Skeletal muscle tissue (tissue), 4 donors: ENCODE data around the gene HEPHL1. TPM values are rescaled to one million over a fixed set of nuclear protein-coding genes. Genes with fewer than 3 reads are reported as not detected.

Experiments
- H3K27ac ChIP-seq: one replicate; pipeline ENCODE4 v1.7.0; 2013; ENCODE audit warnings: mild to moderate bottlenecking, low read depth, low read length, inconsistent platforms
- H3K27me3 ChIP-seq, 3 donors: one replicate each; pipeline ENCODE4 v1.7.0; 2013; ENCODE audit warnings: low read length in 3 of 3; ENCODE audit not compliant: control insufficient read depth in 3 of 3, insufficient read depth in 3 of 3
- H3K36me3 ChIP-seq, 3 donors: one replicate each; pipeline ENCODE4 v1.7.0; 2013; ENCODE audit warnings: low read length in 3 of 3; ENCODE audit not compliant: control insufficient read depth in 3 of 3, insufficient read depth in 3 of 3
- H3K4me1 ChIP-seq, 3 donors: one replicate each; pipeline ENCODE4 v1.7.0; 2013; ENCODE audit warnings: low read length in 3 of 3, mild to moderate bottlenecking in 3 of 3; ENCODE audit not compliant: control insufficient read depth in 3 of 3, insufficient read depth in 3 of 3
- H3K4me3 ChIP-seq, 3 donors: one replicate each; pipeline ENCODE4 v1.7.0; 2013; ENCODE audit warnings: low read length in 3 of 3
- H3K9ac ChIP-seq, 3 donors: one replicate each; pipeline ENCODE4 v1.7.0; 2013; ENCODE audit warnings: low read length in 3 of 3, mild to moderate bottlenecking in 3 of 3, moderate library complexity in 2 of 3, low read depth in 1 of 3
- H3K9me3 ChIP-seq, 3 donors: one replicate each; pipeline ENCODE4 v1.7.0; 2013; ENCODE audit warnings: low read length in 3 of 3; ENCODE audit not compliant: control insufficient read depth in 3 of 3
- total RNA-seq: library from RNA; depleted of rRNA; stranded (reverse); fragments of >200 nt; gene quantifications from one replicate; pipeline ENCODE4 v1.2.3, GENCODE V29; 2014
- donor health status: Osteomylitis.

HEPHL1 gene
- total RNA-seq, 1 donor from 2014 or later: under 0.01 TPM

GRCh38 chr11:94017446-94017845 lies 3.7 kb upstream of the HEPHL1 start:
- Histone ChIP-seq H3K27me3 (no peaks in the 10 kb centered on the region), H3K27ac (no peak overlapping the region), H3K9ac (no peak overlapping the region), H3K36me3 (no peaks in the 10 kb centered on the region), H3K4me1 (no peaks in the 10 kb centered on the region), H3K4me3 (no peak overlapping the region), H3K9me3 (no peaks in the 10 kb centered on the region)

- Histone ChIP-seq H3K4me3 (no peak overlapping the region), H3K36me3 (no peaks in the 10 kb centered on the region), H3K27me3 (no peaks in the 10 kb centered on the region), H3K9ac (no peak overlapping the region), H3K9me3 (no peaks in the 10 kb centered on the region), H3K27ac (no peak overlapping the region), H3K4me1 (no peaks in the 10 kb centered on the region)
These were observed 2.4 kb upstream of the HEPHL1 start for GRCh38 chr11:94018721-94019120.

- no peaks in the 10 kb centered on the region for H3K36me3 ChIP-seq
- no peaks in the 10 kb centered on the region for H3K4me1 ChIP-seq
These were observed 2.7 kb downstream of the HEPHL1 start for GRCh38 chr11:94023856-94024255.

GRCh38 chr11:94024547-94024946 lies 3.4 kb downstream of the HEPHL1 start:
- H3K4me3 ChIP-seq: no peak overlapping the region
- H3K9ac ChIP-seq: no peak overlapping the region
- no peaks in the 10 kb centered on the region for H3K4me1 ChIP-seq
- H3K9me3 ChIP-seq: peaks cover 0 to 2% (median 0%) of the 10 kb centered on the region in 3 donors
- H3K36me3 ChIP-seq: no peaks in the 10 kb centered on the region
- H3K27ac ChIP-seq: no peak overlapping the region
- H3K27me3 ChIP-seq: no peaks in the 10 kb centered on the region

More at GRCh38 chr11:94023856-94024255, 2.7 kb downstream of the HEPHL1 start:
- Histone ChIP-seq H3K27me3 (no peaks in the 10 kb centered on the region), H3K27ac (no peak overlapping the region), H3K9ac (no peak overlapping the region), H3K4me3 (no peak overlapping the region), H3K9me3 (peaks cover 0 to 2% (median 0%) of the 10 kb centered on the region in 3 donors)

DNA sequence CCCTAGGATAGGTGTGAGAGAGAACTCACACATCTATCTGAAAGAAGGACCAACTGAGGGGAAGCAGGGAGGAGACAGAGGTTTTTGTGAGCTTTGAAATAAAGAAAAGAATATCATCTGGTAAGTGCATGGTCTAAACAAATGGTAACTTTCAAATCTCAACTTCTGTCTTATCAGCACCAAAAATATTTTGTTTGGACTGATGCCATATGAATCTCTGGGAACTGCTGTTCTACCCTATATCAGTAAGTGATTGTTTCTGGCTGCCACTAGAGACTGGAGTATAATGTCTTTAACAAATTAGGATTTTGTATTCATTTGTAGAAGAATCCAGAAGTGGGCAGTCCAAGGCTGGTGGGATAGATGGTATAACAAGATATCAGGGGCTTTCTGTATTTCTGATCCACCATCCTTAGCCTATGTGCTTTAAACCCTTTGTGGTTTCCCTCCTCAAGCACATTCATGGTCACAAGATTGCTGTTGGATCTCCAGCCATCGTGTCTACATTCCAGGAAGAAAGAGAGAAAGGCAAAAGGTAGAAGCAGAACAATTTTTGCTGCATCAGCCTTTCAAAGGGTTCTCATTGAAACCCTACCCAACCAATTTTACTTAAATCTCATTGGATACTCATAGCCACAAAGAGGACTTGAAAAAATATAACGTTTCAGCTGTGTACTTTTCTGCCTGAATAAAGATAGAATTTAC lies 4.7 kb downstream of the HEPHL1 start:
- Histone ChIP-seq H3K9ac (no peak overlapping the region), H3K36me3 (no peaks in the 10 kb centered on the region), H3K9me3 (peaks cover 0 to 2% (median 0%) of the 10 kb centered on the region in 3 donors), H3K27me3 (no peaks in the 10 kb centered on the region), H3K4me1 (no peaks in the 10 kb centered on the region), H3K4me3 (no peak overlapping the region), H3K27ac (no peak overlapping the region)

GRCh38 chr11:94027210-94027609 lies 6.1 kb downstream of the HEPHL1 start:
- Histone ChIP-seq H3K36me3 (no peaks in the 10 kb centered on the region), H3K4me1 (no peaks in the 10 kb centered on the region), H3K9me3 (peaks cover 0 to 2% (median 0%) of the 10 kb centered on the region in 3 donors), H3K9ac (no peak overlapping the region), H3K27me3 (no peaks in the 10 kb centered on the region), H3K4me3 (no peak overlapping the region), H3K27ac (no peak overlapping the region)

DNA sequence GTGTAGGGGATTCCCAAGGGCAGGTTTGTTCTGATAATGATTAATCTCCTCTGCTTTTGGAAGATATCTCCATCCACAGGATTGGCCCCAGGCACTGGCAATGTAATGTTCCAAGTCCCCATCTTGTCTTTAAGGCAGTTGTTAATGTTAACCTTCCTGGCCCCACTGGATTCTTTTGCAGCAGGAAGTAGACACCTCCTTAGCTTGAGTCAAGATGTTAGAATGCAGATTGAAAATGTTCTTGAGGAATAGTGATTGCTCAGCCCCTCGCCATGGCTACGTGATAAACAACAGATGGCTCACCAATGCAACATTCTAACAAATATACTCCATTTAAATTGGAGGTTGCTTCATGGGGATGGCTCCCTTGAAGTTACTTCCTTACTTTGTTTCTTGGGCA lies 7.3 kb downstream of the HEPHL1 start:
- no peak overlapping the region for H3K9ac ChIP-seq
- no peaks in the 10 kb centered on the region for H3K27me3 ChIP-seq
- no peaks in the 10 kb centered on the region for H3K36me3 ChIP-seq
- no peak overlapping the region for H3K27ac ChIP-seq
- H3K9me3 ChIP-seq: peaks cover 0 to 2% (median 0%) of the 10 kb centered on the region in 3 donors
- no peak overlapping the region for H3K4me3 ChIP-seq
- H3K4me1 ChIP-seq: no peaks in the 10 kb centered on the region

GRCh38 chr11:94030059-94030458 lies 8.9 kb downstream of the HEPHL1 start:
- no peaks in the 10 kb centered on the region for H3K27me3 ChIP-seq
- H3K4me1 ChIP-seq: no peaks in the 10 kb centered on the region
- H3K27ac ChIP-seq: no peak overlapping the region
- H3K4me3 ChIP-seq: no peak overlapping the region
- no peak overlapping the region for H3K9ac ChIP-seq
- no peaks in the 10 kb centered on the region for H3K36me3 ChIP-seq
- peaks cover 0 to 2% (median 0%) of the 10 kb centered on the region in 3 donors for H3K9me3 ChIP-seq

GRCh38 chr11:94031625-94032024 lies 10.5 kb downstream of the HEPHL1 start:
- H3K36me3 ChIP-seq: no peaks in the 10 kb centered on the region
- H3K27me3 ChIP-seq: no peaks in the 10 kb centered on the region
- H3K4me1 ChIP-seq: no peaks in the 10 kb centered on the region
- no peak overlapping the region for H3K4me3 ChIP-seq
- no peak overlapping the region for H3K27ac ChIP-seq
- H3K9me3 ChIP-seq: no peaks in the 10 kb centered on the region
- no peak overlapping the region for H3K9ac ChIP-seq

GRCh38 chr11:94032066-94032465 lies 10.9 kb downstream of the HEPHL1 start:
- H3K9me3 ChIP-seq: no peaks in the 10 kb centered on the region
- no peak overlapping the region for H3K9ac ChIP-seq
- no peak overlapping the region for H3K27ac ChIP-seq
- no peaks in the 10 kb centered on the region for H3K27me3 ChIP-seq
- no peak overlapping the region for H3K4me3 ChIP-seq
- H3K36me3 ChIP-seq: no peaks in the 10 kb centered on the region
- no peaks in the 10 kb centered on the region for H3K4me1 ChIP-seq
